ENCODE measurements around the gene GPS1. TPM values are rescaled to one million over a fixed set of nuclear protein-coding genes. Genes with fewer than 3 reads are reported as not detected.

The GPS1 gene
- total RNA-seq, 4 donors from 2014 or later = 62.8 to 76.9 (median 69.5) TPM

- Histone ChIP-seq H3K36me3 (peaks cover 0 to 40% (median 0%) of the 10 kb centered on the region in 3 donors), H3K4me3 (no peak overlapping the region), H3K4me1 (peaks cover 6 to 35% (median 9%) of the 10 kb centered on the region in 3 donors), H3K9me3 (no peaks in the 10 kb centered on the region), H3K27ac (peak overlapping the region in 3 of 4 donors; percentile 34 to 61 (median 34)), H3K27me3 (no peaks in the 10 kb centered on the region)
- TF ChIP-seq CTCF (IDR thresholded peaks at IDR 0.05) (no peak), POLR2A (IDR thresholded peaks at IDR 0.05) (no peak)
- DNase-seq = no peak
- intact Hi-C loops (cut with DNase I) = no loop called here
- 45 to 60% methylated on average over 3 to 7 of the region's 19 CpGs for WGBS, 2 donors
Observed at GRCh38 chr17:82012640-82013295, 38.9 kb upstream of the GPS1 start.

- intact Hi-C loops (cut with DNase I) = no loop called here
- DNase-seq = no peak
- 80% methylated on average over 2 of the region's 22 CpGs; no CpG with 5 or more reads in 1 of the 2 donors for WGBS, 2 donors
- TF ChIP-seq CTCF (IDR thresholded peaks at IDR 0.05) (no peak), POLR2A (IDR thresholded peaks at IDR 0.05) (no peak)
- Histone ChIP-seq H3K9me3 (no peaks in the 10 kb centered on the region), H3K36me3 (peaks cover 0 to 46% (median 4%) of the 10 kb centered on the region in 3 donors), H3K4me1 (peaks cover 6 to 35% (median 9%) of the 10 kb centered on the region in 3 donors), H3K27ac (peak overlapping the region in 3 of 4 donors; percentile 34 to 61 (median 34)), H3K4me3 (no peak overlapping the region), H3K27me3 (no peaks in the 10 kb centered on the region)
Observed at GRCh38 chr17:82013341-82013740, 38.4 kb upstream of the GPS1 start.

GRCh38 chr17:82013772-82014321 is 37.9 kb upstream of the GPS1 start:
- H3K27ac ChIP-seq = peak overlapping the region in 2 of 4 donors; percentile 34 to 61
- intact Hi-C loops (cut with DNase I) = no loop called here
- TF ChIP-seq POLR2A (IDR thresholded peaks at IDR 0.05) (no peak), CTCF (IDR thresholded peaks at IDR 0.05) (no peak)
- no peaks in the 10 kb centered on the region for H3K9me3 ChIP-seq
- no peaks in the 10 kb centered on the region for H3K27me3 ChIP-seq
- H3K4me1 ChIP-seq = peaks cover 6 to 35% (median 9%) of the 10 kb centered on the region in 3 donors
- H3K4me3 ChIP-seq = no peak overlapping the region
- 88 to 90% methylated on average over 12 of the region's 16 CpGs for WGBS, 2 donors
- H3K36me3 ChIP-seq = peaks cover 0 to 50% (median 4%) of the 10 kb centered on the region in 3 donors
- DNase-seq = no peak

- Histone ChIP-seq H3K4me3 (no peak overlapping the region), H3K36me3 (peaks cover 0 to 49% (median 4%) of the 10 kb centered on the region in 3 donors), H3K9me3 (no peaks in the 10 kb centered on the region), H3K4me1 (peaks cover 6 to 38% (median 9%) of the 10 kb centered on the region in 3 donors), H3K27ac (no peak overlapping the region), H3K27me3 (no peaks in the 10 kb centered on the region)
- intact Hi-C loops (cut with DNase I) = no loop called here
- WGBS, 2 donors = 89% methylated on average over 5 of the region's 23 CpGs; no CpG with 5 or more reads in 1 of the 2 donors
- no peak for TF ChIP-seq POLR2A (IDR thresholded peaks at IDR 0.05)
- TF ChIP-seq CTCF (IDR thresholded peaks at IDR 0.05) = peak in 2 of 6 experiments; percentile 25 to 48
- DNase-seq = no peak
Observed at GRCh38 chr17:82014432-82014831, 37.3 kb upstream of the GPS1 start.

- intact Hi-C loops (cut with DNase I) = no loop called here
- Histone ChIP-seq H3K27me3 (no peaks in the 10 kb centered on the region), H3K4me1 (peaks cover 6 to 43% (median 9%) of the 10 kb centered on the region in 3 donors), H3K27ac (no peak overlapping the region), H3K4me3 (no peak overlapping the region), H3K9me3 (no peaks in the 10 kb centered on the region), H3K36me3 (peaks cover 0 to 44% (median 4%) of the 10 kb centered on the region in 3 donors)
- 88 to 94% methylated on average over 3 to 4 of the region's 13 CpGs for WGBS, 2 donors
- DNase-seq = no peak
- TF ChIP-seq POLR2A (IDR thresholded peaks at IDR 0.05) = no peak
- TF ChIP-seq CTCF (IDR thresholded peaks at IDR 0.05) = no peak
Observed at GRCh38 chr17:82014971-82015310, 36.8 kb upstream of the GPS1 start.

All from esophagus squamous epithelium (tissue), 5 donors.